ENCODE results near the gene TMIE. TPM values are rescaled to one million over a fixed set of nuclear protein-coding genes. Genes with fewer than 3 reads are reported as not detected.

Gene TMIE
- total RNA-seq, 2 donors from 2014 or later, result not detected

GRCh38 chr3:46719735-46720271, 18.6 kb downstream of the TMIE start:
- no peak for DNase-seq
- TF ChIP-seq CTCF (IDR thresholded peaks at IDR 0.05) (no peak), POLR2A (IDR thresholded peaks at IDR 0.05) (no peak)

GRCh38 chr3:46721009-46721408, 19.8 kb downstream of the TMIE start:
- no peaks in the 10 kb centered on the region for H3K9me3 ChIP-seq
- WGBS, 2 donors, result 86% methylated on average over 2 of the region's 2 CpGs
- H3K36me3 ChIP-seq (replicated peaks in 1 of 2; ENCODE audit: insufficient read depth in 1 of 2, low read depth in 2 of 2), result no peaks in the 10 kb centered on the region
- no peak for TF ChIP-seq CTCF (IDR thresholded peaks at IDR 0.05)
- H3K27me3 ChIP-seq, result no peaks in the 10 kb centered on the region
- no peak overlapping the region for H3K27ac ChIP-seq
- intact Hi-C loops (cut with DNase I), result no loop called here
- no peak for DNase-seq
- ATAC-seq, result no peak
- no peaks in the 10 kb centered on the region for H3K4me1 ChIP-seq
- no peak overlapping the region for H3K4me3 ChIP-seq

More at GRCh38 chr3:46719735-46720271, 18.6 kb downstream of the TMIE start:
- Histone ChIP-seq H3K4me3 (no peak overlapping the region), H3K9me3 (no peaks in the 10 kb centered on the region), H3K27me3 (no peaks in the 10 kb centered on the region), H3K4me1 (no peaks in the 10 kb centered on the region), H3K36me3 (replicated peaks in 1 of 2; ENCODE audit: insufficient read depth in 1 of 2, low read depth in 2 of 2) (no peaks in the 10 kb centered on the region), H3K27ac (no peak overlapping the region)
- WGBS, 2 donors, result 88 to 90% methylated on average over 4 of the region's 4 CpGs
- no peak for ATAC-seq
- intact Hi-C loops (cut with DNase I), result no loop called here

- no peak for ATAC-seq
- no peak for TF ChIP-seq POLR2A (IDR thresholded peaks at IDR 0.05)
- TF ChIP-seq CTCF (IDR thresholded peaks at IDR 0.05), result no peak
- Histone ChIP-seq H3K9me3 (no peaks in the 10 kb centered on the region), H3K4me3 (no peak overlapping the region), H3K36me3 (replicated peaks in 1 of 2; ENCODE audit: insufficient read depth in 1 of 2, low read depth in 2 of 2) (no peaks in the 10 kb centered on the region), H3K27ac (no peak overlapping the region), H3K4me1 (no peaks in the 10 kb centered on the region), H3K27me3 (no peaks in the 10 kb centered on the region)
- DNase-seq, result no peak
- WGBS, 2 donors, result 77 to 85% methylated on average over 5 of the region's 5 CpGs
- intact Hi-C loops (cut with DNase I), result no loop called here
These were observed 21.3 kb downstream of the TMIE start for GRCh38 chr3:46722443-46722842.

- DNase-seq (no peak), ATAC-seq (no peak)
- TF ChIP-seq CTCF (IDR thresholded peaks at IDR 0.05) (no peak), POLR2A (IDR thresholded peaks at IDR 0.05) (no peak)
- 70 to 73% methylated on average over 4 of the region's 4 CpGs for WGBS, 2 donors
- intact Hi-C loops (cut with DNase I), result no loop called here
- Histone ChIP-seq H3K9me3 (no peaks in the 10 kb centered on the region), H3K4me3 (no peak overlapping the region), H3K27me3 (no peaks in the 10 kb centered on the region), H3K27ac (no peak overlapping the region), H3K36me3 (replicated peaks in 1 of 2; ENCODE audit: insufficient read depth in 1 of 2, low read depth in 2 of 2) (no peaks in the 10 kb centered on the region), H3K4me1 (no peaks in the 10 kb centered on the region)
These were observed 23.2 kb downstream of the TMIE start for GRCh38 chr3:46724424-46724823.

- no peak for TF ChIP-seq POLR2A (IDR thresholded peaks at IDR 0.05)
- TF ChIP-seq CTCF (IDR thresholded peaks at IDR 0.05), result no peak
- intact Hi-C loops (cut with DNase I), result no loop called here
- ATAC-seq (no peak), DNase-seq (no peak)
- 47 to 53% methylated on average over 6 of the region's 6 CpGs for WGBS, 2 donors
- Histone ChIP-seq H3K4me3 (no peak overlapping the region), H3K27ac (no peak overlapping the region), H3K4me1 (peaks cover 4% of the 10 kb centered on the region), H3K9me3 (no peaks in the 10 kb centered on the region), H3K36me3 (replicated peaks in 1 of 2; ENCODE audit: insufficient read depth in 1 of 2, low read depth in 2 of 2) (no peaks in the 10 kb centered on the region), H3K27me3 (no peaks in the 10 kb centered on the region)
These were observed 24.6 kb downstream of the TMIE start for GRCh38 chr3:46725621-46726314.
